ENCODE results near the gene LTA4H.

Gene LTA4H

GRCh38 chr12:96033549-96034389 is 1.6 kb downstream of the LTA4H start:
- no peaks in the 10 kb centered on the region for H3K9me3 Mint-ChIP-seq
- H3K27ac Mint-ChIP-seq, result no peak overlapping the region
- H3K27me3 Mint-ChIP-seq (ENCODE audit: low read depth), result no peaks in the 10 kb centered on the region
- no peaks in the 10 kb centered on the region for H3K36me3 Mint-ChIP-seq (ENCODE audit: low read depth)
- peaks cover 16% of the 10 kb centered on the region for H3K4me1 Mint-ChIP-seq (ENCODE audit: low read depth)
- DNase-seq (ENCODE audit: low spot score), result no peak
- no peak overlapping the region for H3K4me3 Mint-ChIP-seq

GRCh38 chr12:96029826-96030225 is 5.6 kb downstream of the LTA4H start:
- Mint-ChIP-seq H3K4me1 (ENCODE audit: low read depth) (peaks cover 16% of the 10 kb centered on the region), H3K27me3 (ENCODE audit: low read depth) (no peaks in the 10 kb centered on the region), H3K27ac (no peak overlapping the region), H3K4me3 (no peak overlapping the region), H3K36me3 (ENCODE audit: low read depth) (peaks cover 4% of the 10 kb centered on the region), H3K9me3 (no peaks in the 10 kb centered on the region)
- no peak for DNase-seq (ENCODE audit: low spot score)

GRCh38 chr12:96028538-96028937 is 6.8 kb downstream of the LTA4H start:
- Mint-ChIP-seq H3K4me1 (ENCODE audit: low read depth) (peaks cover 13% of the 10 kb centered on the region), H3K27ac (no peak overlapping the region), H3K4me3 (no peak overlapping the region), H3K27me3 (ENCODE audit: low read depth) (no peaks in the 10 kb centered on the region), H3K36me3 (ENCODE audit: low read depth) (peaks cover 7% of the 10 kb centered on the region), H3K9me3 (no peaks in the 10 kb centered on the region)
- DNase-seq (ENCODE audit: low spot score), result no peak

- Mint-ChIP-seq H3K9me3 (no peaks in the 10 kb centered on the region), H3K27ac (no peak overlapping the region), H3K27me3 (ENCODE audit: low read depth) (no peaks in the 10 kb centered on the region), H3K36me3 (ENCODE audit: low read depth) (peaks cover 10% of the 10 kb centered on the region), H3K4me3 (no peak overlapping the region), H3K4me1 (ENCODE audit: low read depth) (peaks cover 9% of the 10 kb centered on the region)
- DNase-seq (ENCODE audit: low spot score), result no peak
Observed at GRCh38 chr12:96026331-96026730, 9.1 kb downstream of the LTA4H start.

GRCh38 chr12:96025518-96025917 is 9.9 kb downstream of the LTA4H start:
- no peaks in the 10 kb centered on the region for H3K9me3 Mint-ChIP-seq
- H3K4me3 Mint-ChIP-seq, result no peak overlapping the region
- peaks cover 9% of the 10 kb centered on the region for H3K4me1 Mint-ChIP-seq (ENCODE audit: low read depth)
- DNase-seq (ENCODE audit: low spot score), result no peak
- H3K27me3 Mint-ChIP-seq (ENCODE audit: low read depth), result no peaks in the 10 kb centered on the region
- no peak overlapping the region for H3K27ac Mint-ChIP-seq
- peaks cover 13% of the 10 kb centered on the region for H3K36me3 Mint-ChIP-seq (ENCODE audit: low read depth)

- Mint-ChIP-seq H3K27ac (no peak overlapping the region), H3K4me3 (no peak overlapping the region), H3K36me3 (ENCODE audit: low read depth) (peaks cover 22% of the 10 kb centered on the region), H3K9me3 (no peaks in the 10 kb centered on the region), H3K4me1 (ENCODE audit: low read depth) (peaks cover 2% of the 10 kb centered on the region), H3K27me3 (ENCODE audit: low read depth) (no peaks in the 10 kb centered on the region)
- no peak for DNase-seq (ENCODE audit: low spot score)
Observed at GRCh38 chr12:96020314-96021003, 14.9 kb downstream of the LTA4H start.

GRCh38 chr12:96015672-96016071 is 19.7 kb downstream of the LTA4H start:
- H3K27ac Mint-ChIP-seq, result no peak overlapping the region
- H3K4me3 Mint-ChIP-seq, result no peak overlapping the region
- H3K9me3 Mint-ChIP-seq, result no peaks in the 10 kb centered on the region
- no peak for DNase-seq (ENCODE audit: low spot score)
- peaks cover 21% of the 10 kb centered on the region for H3K36me3 Mint-ChIP-seq (ENCODE audit: low read depth)
- no peaks in the 10 kb centered on the region for H3K27me3 Mint-ChIP-seq (ENCODE audit: low read depth)
- H3K4me1 Mint-ChIP-seq (ENCODE audit: low read depth), result peaks cover 2% of the 10 kb centered on the region

GRCh38 chr12:96014943-96015599 is 20.3 kb downstream of the LTA4H start:
- no peak overlapping the region for H3K4me3 Mint-ChIP-seq
- DNase-seq (ENCODE audit: low spot score), result no peak
- H3K27me3 Mint-ChIP-seq (ENCODE audit: low read depth), result no peaks in the 10 kb centered on the region
- no peak overlapping the region for H3K27ac Mint-ChIP-seq
- H3K4me1 Mint-ChIP-seq (ENCODE audit: low read depth), result no peaks in the 10 kb centered on the region
- H3K9me3 Mint-ChIP-seq, result no peaks in the 10 kb centered on the region
- H3K36me3 Mint-ChIP-seq (ENCODE audit: low read depth), result peaks cover 24% of the 10 kb centered on the region

GRCh38 chr12:96007729-96008128 is 27.7 kb downstream of the LTA4H start:
- H3K27ac Mint-ChIP-seq, result no peak overlapping the region
- no peak for DNase-seq (ENCODE audit: low spot score)
- no peaks in the 10 kb centered on the region for H3K4me1 Mint-ChIP-seq (ENCODE audit: low read depth)
- H3K4me3 Mint-ChIP-seq, result no peak overlapping the region
- no peaks in the 10 kb centered on the region for H3K9me3 Mint-ChIP-seq
- no peaks in the 10 kb centered on the region for H3K27me3 Mint-ChIP-seq (ENCODE audit: low read depth)
- peaks cover 24% of the 10 kb centered on the region for H3K36me3 Mint-ChIP-seq (ENCODE audit: low read depth)

- no peak for DNase-seq (ENCODE audit: low spot score)
- Mint-ChIP-seq H3K27me3 (ENCODE audit: low read depth) (no peaks in the 10 kb centered on the region), H3K27ac (no peak overlapping the region), H3K4me1 (ENCODE audit: low read depth) (no peaks in the 10 kb centered on the region), H3K4me3 (no peak overlapping the region), H3K36me3 (ENCODE audit: low read depth) (peaks cover 22% of the 10 kb centered on the region), H3K9me3 (no peaks in the 10 kb centered on the region)
Observed at GRCh38 chr12:96006727-96007126, 28.7 kb downstream of the LTA4H start.

GRCh38 chr12:96000858-96001257 is 34.5 kb downstream of the LTA4H start:
- H3K36me3 Mint-ChIP-seq (ENCODE audit: low read depth), result peaks cover 10% of the 10 kb centered on the region
- no peaks in the 10 kb centered on the region for H3K9me3 Mint-ChIP-seq
- no peaks in the 10 kb centered on the region for H3K27me3 Mint-ChIP-seq (ENCODE audit: low read depth)
- H3K27ac Mint-ChIP-seq, result no peak overlapping the region
- H3K4me3 Mint-ChIP-seq, result no peak overlapping the region
- peaks cover 7% of the 10 kb centered on the region for H3K4me1 Mint-ChIP-seq (ENCODE audit: low read depth)
- DNase-seq (ENCODE audit: low spot score), result no peak

- Mint-ChIP-seq H3K9me3 (no peaks in the 10 kb centered on the region), H3K27me3 (ENCODE audit: low read depth) (no peaks in the 10 kb centered on the region), H3K36me3 (ENCODE audit: low read depth) (peaks cover 3% of the 10 kb centered on the region), H3K27ac (no peak overlapping the region), H3K4me3 (no peak overlapping the region), H3K4me1 (ENCODE audit: low read depth) (peaks cover 7% of the 10 kb centered on the region)
- DNase-seq (ENCODE audit: low spot score), result no peak
Observed at GRCh38 chr12:95999484-95999883, 35.9 kb downstream of the LTA4H start.

GRCh38 chr12:95998611-95999286 is 36.6 kb downstream of the LTA4H start:
- peaks cover 3% of the 10 kb centered on the region for H3K36me3 Mint-ChIP-seq (ENCODE audit: low read depth)
- peak; percentile 40 for DNase-seq (ENCODE audit: low spot score)
- H3K27ac Mint-ChIP-seq, result no peak overlapping the region
- peaks cover 7% of the 10 kb centered on the region for H3K4me1 Mint-ChIP-seq (ENCODE audit: low read depth)
- no peaks in the 10 kb centered on the region for H3K27me3 Mint-ChIP-seq (ENCODE audit: low read depth)
- no peaks in the 10 kb centered on the region for H3K9me3 Mint-ChIP-seq
- H3K4me3 Mint-ChIP-seq, result no peak overlapping the region
